Measurements from ENCODE around the gene STX19.

STX19 gene

DNA sequence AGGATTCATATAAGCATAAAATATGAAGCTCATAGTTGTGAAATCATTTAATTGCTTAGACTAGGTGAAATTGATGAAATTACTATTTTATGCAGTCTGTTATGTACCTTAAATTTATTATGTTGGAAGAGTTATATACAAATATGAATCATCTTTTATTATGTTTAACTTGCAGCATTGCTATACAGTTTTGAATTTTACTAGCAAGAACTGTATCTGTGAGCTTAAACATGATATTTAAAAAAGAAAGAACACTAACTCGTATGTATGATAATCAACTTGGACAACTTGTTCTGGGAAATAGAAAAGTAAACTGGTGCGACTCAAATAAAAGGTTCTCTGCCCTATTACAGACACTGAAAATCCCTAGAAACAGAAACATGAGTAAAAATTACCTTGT lies 1.8 kb downstream of the STX19 start:
- DNase-seq, result no peak

DNA sequence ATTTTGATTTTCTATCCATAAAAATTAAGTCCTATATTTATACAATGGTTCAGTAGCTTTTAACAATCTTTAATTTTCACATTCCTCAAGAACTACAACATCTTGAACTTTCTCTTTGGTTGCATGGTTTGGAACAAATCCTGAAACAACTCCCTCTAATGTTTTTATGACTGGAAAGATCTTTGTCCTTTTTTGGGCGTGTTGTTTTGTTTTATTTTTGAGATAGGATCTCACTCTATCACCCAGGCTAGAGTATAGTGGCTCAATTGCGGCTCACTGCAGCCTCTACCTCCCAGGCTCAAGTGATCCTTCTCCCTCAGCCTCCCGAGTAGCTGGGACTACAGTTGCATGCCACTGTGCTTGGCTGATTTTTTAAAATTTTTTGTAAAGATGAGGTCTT lies 4.0 kb downstream of the STX19 start:
- no peak for DNase-seq

DNA sequence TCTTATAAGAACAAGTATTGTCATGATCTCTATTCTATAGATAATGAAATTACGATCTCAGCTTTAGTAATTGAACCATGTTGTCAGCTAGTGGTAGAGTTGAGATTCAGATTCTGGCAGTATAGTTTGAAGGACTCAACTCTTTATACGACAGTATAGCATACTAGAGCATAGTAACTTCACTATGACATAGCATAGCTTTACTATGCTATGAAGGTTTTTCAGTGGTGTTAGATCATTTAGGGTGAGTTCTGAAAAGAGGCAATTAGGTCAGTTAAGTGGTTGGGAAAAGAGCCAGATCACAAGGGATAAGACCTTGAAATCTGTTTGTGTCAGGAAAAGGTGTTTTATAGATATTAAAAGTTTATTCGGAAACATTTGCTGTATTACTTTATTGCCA lies 8.1 kb downstream of the STX19 start:
- no peak for DNase-seq

GRCh38 chr3:94019659-94020058 lies 8.7 kb downstream of the STX19 start:
- no peak for DNase-seq

- DNase-seq, result no peak
Measured at GRCh38 chr3:94015025-94015424, 13.4 kb downstream of the STX19 start.

- no peak for DNase-seq
Measured at GRCh38 chr3:94012185-94012584, 16.2 kb downstream of the STX19 start.

- DNase-seq, result no peak
Measured at GRCh38 chr3:94011233-94011711, 17.1 kb downstream of the STX19 start.

- DNase-seq, result no peak
Measured at GRCh38 chr3:94009608-94010007, 18.8 kb downstream of the STX19 start.

DNA sequence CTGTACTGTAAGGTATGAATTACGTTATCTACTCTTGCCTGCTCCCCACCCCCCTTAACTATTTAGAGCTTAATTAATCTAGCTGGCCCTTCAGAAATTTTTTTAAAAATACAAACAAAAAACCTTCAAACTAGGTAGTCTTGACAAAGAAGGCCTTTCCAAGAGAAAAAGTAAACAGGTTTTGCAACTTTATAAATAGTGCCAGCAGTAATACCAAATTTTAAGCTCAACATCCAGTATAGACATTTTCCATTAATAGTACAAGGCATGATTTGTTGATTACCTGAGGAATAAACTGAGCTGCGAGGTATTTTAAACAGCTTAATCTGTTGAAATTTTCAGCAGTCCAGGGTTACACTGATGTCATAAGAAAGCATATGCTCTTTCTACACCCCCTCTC lies 20.1 kb downstream of the STX19 start:
- DNase-seq, result no peak

GRCh38 chr3:94004301-94004910 lies 24.0 kb downstream of the STX19 start:
- DNase-seq, result peak; percentile 88

- DNase-seq, result no peak
Measured at GRCh38 chr3:94001827-94002495, 26.4 kb downstream of the STX19 start.

DNA sequence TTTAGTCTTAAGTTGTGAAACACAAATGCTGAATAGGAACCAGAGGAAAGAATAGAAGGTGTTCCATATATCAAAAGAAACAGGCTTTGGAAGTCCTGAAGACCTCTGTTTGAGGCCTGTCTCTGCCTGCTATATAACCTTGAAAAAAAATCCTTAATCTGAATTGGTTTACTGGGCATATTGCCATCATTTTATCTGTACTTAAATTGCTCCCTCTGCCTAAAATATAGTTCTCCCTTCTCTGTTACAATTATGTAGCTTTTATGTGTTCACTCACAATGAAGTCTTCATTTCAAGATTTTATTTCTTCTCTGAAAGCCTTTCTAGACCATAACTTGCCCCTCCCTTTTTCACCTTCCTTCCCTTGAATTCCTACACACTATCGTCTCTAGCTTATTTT lies 27.2 kb downstream of the STX19 start:
- peak; percentile 37 for DNase-seq

DNA sequence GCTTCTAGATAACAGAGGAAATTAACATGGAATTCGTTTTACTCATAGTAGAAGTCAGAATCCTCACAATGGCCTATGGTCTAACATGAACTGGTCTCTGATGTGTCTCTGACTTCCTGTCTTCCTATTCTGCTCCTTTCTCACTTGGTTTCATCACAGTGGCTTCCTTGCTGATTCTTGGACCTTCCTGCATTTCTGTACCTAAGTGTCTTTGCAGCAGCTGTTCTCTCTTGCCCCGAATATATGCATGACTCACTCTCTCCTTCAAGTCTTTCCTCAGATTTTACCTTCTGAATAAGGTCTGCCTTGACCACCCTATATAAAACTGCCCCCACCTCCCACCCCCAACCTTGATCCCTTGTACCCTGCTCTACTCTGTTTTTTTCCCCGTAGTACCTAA lies 34.3 kb downstream of the STX19 start:
- DNase-seq, result no peak

- no peak for DNase-seq
Measured at GRCh38 chr3:93992207-93992606, 36.2 kb downstream of the STX19 start.

DNA sequence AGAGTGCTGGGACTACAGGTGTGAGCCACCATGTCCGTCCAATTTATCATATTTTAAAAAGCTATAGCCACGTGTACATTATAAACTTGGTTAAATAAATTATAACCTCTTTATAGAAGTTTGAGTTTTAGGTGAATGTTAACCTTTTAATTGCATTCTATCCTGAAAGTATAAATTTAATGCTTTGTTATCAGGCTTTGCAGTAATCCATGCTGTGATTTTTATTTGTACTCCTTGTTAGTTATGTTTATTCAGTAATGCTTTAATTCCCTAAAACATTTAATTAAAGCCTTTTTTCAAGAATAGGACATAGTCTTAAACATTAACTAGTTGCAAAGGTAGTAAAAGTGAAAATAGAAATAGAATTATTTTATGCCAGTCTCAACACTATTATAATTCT lies 36.8 kb downstream of the STX19 start:
- DNase-seq, result no peak

GRCh38 chr3:93989241-93989640 lies 39.2 kb downstream of the STX19 start:
- DNase-seq, result no peak

DNA sequence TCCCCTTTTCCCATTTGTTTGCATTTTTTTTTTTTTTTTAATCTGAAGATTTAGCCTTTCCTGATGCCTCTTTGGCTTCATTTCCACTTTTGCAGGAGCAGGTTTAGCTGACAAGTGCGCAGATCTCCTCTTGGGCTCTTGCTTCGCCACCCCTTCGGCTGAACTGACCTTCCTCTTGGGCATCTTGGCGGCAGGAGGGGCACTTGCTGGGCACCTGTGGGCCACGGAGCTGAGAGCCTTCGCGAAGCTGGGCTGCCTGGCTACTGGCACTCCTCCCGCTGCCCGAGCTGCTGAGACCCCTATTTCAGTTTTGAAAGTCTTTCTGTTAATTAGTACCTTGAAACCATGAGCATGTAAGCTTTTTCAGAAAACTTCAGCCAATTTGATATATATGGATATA lies 39.6 kb downstream of the STX19 start:
- DNase-seq, result no peak

DNA sequence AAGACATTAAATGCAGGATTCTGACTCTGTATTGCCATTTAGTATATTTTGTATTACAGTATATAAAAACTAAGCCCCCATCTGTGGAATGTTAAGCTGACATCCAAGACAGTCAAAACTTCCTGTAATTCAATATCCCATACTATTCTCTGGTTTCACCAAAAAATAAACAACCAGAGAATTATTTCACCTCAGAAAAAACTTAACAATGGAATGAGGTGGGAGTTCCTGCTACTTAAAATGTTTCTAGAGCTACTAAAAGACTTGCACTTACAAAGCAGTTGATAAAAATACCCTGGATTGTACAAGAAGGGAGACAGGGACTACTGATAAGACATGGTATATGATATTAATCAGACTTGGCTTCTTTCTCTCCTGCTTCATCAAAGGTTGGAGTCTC lies 40.1 kb downstream of the STX19 start:
- DNase-seq, result no peak

DNA sequence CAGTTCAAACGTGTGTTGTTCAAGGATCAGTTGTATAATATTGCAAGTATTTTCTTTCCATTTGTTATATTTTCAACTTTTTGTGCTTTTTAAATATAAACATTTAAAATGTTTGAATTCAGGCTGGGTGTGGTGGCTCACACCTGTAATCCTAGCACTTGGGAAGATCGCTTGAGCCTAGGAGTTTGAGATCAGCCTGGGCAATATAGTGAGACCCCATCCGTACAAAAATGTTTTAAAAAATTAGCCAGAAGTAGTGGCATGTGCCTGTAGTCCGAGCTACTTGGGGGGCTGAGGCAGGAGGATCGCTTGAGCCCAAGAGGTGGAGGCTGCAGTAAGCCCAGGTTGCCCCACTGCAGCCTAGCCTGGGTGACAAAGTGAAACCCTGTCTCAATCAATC lies 43.8 kb downstream of the STX19 start:
- DNase-seq, result no peak

DNA sequence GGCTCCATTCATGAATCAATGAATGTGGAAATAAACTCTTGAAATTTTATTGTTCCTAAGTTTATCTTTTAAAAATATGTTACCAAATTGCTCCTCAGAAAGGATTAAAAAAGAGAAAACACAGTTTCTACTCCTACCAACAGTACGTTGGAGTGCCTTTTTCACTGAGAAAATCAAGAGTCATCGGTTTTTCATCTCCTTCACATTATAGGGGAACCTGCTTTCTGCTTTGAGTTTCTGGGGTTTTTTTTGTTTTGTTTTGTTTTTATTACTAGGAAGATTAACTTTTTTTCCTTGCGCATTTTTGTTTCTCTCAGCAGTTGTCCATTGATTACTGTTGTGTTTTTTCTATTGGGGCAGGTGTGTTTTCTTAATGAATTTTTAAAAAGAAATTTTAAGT lies 45.0 kb downstream of the STX19 start:
- DNase-seq, result no peak

GRCh38 chr3:93981649-93982048 lies 46.7 kb downstream of the STX19 start:
- DNase-seq, result no peak

GRCh38 chr3:93979850-93980676 lies 48.3 kb downstream of the STX19 start, which contains the start of gene ARL13B:
Gene ARL13B, plus strand, starts transcription at chr3:93980155. Its CDS starts 269 bp downstream, at chr3:93980424.
- peak; percentile 100 for DNase-seq

DNA sequence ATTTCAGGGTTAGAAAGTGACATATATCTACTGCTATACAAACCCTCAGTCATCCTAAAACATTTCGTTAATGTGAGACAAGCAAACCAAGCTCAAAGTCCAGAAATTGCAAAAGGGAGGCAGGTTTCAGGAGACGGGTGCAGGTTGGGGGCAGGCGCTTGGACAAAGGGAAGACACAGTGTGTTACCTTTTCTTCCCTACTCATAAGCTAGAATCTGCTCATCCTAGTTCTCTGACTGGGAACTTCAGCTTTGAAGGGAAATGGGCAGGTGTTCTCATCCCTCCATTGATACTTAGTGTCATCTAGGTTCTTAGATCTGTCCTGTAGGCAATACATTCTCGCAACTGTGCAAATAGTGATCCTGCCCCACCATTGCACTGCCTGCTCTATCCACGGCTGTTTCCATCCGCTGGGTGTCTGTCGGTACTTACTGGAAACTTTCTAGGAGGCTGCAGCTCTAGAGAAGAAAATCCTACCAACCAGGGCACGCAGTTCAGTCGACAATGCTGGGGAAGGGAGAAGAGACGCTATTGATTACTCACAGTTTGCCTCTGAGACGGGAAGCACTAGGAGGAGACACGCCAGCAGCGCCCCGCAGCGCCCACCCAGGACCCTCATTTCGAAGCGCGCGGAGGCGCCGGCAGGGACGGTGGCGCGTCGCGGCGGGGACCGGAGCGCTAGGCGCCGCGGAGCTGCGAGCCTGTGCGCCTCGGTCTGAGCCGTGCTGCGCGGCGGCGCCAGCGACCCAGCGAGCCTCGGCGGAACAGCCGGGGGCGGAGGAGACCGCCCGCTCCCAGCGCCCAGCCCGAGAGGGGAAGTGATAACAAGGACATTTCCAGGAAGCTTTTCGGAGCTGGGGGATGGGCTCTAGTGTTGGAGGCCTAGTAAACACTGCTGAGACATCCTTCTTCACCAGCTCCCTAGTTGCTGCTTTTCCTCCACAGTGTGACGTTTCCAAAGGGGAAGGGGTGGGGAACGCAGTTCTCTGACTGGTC lies 55.0 kb downstream of the STX19 start, which contains the start of gene PROS1:
TSS of gene PROS1 (minus strand) at position 766 of the 996 bp plus-strand sequence. CDS start at position 619, 147 bp downstream.
- DNase-seq, result peak; percentile 92

All from hematopoietic multipotent progenitor cell treated with erythropoietin and hydrocortisone succinate and interleukin-3 and kit ligand, for 6 days (in vitro differentiated cells).